GM19467 (cell line): ENCODE data around the gene ABHD1.

Source experiments
- ATAC-seq: cut with Tn5 transposase; IDR thresholded peaks from one replicate; pipeline ENCODE4 v1.9.1; 2021; ENCODE audit warnings: mild to moderate bottlenecking, moderate library complexity; ENCODE audit not compliant: unreplicated experiment

The ABHD1 gene

DNA sequence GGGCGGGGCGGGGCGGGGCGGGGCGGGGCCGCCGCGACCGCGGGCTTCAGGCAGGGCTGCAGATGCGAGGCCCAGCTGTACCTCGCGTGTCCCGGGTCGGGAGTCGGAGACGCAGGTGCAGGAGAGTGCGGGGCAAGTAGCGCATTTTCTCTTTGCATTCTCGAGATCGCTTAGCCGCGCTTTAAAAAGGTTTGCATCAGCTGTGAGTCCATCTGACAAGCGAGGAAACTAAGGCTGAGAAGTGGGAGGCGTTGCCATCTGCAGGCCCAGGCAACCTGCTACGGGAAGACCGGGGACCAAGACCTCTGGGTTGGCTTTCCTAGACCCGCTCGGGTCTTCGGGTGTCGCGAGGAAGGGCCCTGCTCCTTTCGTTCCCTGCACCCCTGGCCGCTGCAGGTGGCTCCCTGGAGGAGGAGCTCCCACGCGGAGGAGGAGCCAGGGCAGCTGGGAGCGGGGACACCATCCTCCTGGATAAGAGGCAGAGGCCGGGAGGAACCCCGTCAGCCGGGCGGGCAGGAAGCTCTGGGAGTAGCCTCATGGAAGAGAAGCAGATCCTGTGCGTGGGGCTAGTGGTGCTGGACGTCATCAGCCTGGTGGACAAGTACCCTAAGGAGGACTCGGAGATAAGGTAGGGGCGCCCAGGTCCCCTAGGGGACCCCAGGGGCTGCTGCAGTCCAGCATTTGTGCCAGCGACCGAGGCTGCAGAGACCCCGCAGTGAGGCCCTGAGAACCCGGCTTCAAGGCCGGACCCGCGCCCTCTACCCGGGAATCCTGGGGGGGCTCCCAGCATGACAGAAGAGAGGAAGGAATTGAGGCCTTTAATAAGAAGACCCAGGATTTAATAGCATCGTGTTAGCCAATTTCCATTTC is 36.7 kb upstream of the ABHD1 start, which contains the start of gene KHK:
TSS of gene KHK (plus strand) at position 49 of the 870 bp plus-strand sequence. CDS start at position 537, 488 bp downstream.
- no peak for ATAC-seq

DNA sequence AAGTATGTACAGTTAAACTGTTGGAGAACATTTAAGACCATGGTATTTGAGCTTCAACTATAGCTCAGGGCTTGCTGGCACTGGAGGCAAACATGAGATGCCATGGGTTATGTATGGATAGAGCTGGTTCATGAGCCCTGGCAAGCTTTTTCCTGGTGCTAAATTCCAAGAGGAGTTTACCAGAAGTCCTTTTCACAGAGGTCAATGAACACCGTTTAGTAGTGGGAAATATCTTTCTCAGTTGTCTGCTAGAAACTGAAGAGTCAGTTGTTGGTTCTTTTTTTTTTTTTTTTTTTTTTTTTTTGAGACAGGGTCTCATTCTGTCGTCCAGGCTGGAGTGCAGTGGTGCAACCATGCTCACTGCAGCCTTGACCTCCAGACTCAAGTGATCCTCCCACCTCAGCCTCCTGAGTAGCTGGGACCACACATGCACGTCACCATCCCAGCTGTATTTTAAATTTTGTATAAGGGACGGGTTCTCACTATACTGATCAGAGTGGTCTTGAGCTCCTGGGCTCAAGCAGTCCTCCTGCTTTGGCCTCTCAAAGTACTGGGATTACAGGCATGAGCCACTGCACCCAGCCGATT is 35.7 kb upstream of the ABHD1 start:
- no peak for ATAC-seq

DNA sequence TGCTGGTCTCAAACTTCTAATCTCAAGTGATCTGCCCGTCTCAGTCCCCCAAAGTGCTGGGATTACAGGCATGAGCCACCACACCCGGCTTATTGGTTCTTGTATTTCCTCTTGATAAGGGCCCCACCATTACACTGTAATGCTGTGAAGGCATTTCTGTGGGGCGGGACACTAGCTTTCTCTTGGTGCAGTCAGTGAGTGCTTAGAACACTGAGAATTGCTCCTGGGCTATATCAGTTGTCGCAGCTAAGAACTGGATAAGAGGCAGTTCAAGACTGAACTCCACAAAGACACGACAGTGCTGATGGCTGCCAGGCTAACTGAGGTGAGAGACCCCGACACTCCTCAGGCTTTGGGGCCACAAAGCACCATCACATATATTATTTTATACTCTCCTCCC is 35.0 kb upstream of the ABHD1 start:
- ATAC-seq = no peak

DNA sequence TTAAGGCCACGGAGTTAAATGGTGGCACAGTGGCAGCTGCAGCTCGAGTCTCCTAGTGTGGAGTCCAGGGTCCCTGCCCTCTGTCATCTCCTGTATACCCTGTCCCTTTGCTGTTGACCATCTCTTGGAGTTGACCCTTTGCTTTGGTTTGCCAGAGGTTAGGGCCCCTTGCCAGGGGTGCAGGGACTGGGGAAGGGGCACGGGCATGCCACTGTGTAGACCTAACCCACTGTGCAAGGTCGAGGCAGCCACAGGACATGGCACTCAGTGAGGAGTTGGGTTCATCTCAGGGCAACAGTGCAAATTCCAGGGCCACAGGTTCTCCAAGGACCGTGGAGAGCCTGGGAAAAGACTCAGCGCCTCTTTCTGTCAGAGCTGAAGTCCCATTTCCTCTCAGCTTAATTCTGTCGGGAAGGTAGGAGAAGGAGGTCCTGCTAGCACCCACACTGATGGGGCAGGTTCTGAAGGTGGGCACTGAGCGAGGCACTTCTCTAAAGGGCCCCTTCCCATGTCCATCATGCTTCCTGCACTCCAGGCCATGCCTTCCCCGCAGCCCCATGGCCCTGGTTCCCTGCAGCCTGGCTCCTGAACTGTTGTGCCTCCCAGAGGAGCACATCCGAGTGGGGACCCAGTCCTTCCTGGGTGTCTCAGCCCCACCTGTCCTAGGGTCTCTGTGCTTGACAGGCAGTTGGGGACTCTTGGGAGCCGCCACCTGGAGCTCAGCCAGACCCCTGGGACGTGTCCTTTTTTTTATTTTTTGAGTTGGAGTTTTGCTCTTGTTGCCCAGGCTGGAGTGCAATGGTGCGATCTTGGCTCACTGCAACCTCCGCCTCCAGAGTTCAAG is 34.3 kb upstream of the ABHD1 start:
- no peak for ATAC-seq

DNA sequence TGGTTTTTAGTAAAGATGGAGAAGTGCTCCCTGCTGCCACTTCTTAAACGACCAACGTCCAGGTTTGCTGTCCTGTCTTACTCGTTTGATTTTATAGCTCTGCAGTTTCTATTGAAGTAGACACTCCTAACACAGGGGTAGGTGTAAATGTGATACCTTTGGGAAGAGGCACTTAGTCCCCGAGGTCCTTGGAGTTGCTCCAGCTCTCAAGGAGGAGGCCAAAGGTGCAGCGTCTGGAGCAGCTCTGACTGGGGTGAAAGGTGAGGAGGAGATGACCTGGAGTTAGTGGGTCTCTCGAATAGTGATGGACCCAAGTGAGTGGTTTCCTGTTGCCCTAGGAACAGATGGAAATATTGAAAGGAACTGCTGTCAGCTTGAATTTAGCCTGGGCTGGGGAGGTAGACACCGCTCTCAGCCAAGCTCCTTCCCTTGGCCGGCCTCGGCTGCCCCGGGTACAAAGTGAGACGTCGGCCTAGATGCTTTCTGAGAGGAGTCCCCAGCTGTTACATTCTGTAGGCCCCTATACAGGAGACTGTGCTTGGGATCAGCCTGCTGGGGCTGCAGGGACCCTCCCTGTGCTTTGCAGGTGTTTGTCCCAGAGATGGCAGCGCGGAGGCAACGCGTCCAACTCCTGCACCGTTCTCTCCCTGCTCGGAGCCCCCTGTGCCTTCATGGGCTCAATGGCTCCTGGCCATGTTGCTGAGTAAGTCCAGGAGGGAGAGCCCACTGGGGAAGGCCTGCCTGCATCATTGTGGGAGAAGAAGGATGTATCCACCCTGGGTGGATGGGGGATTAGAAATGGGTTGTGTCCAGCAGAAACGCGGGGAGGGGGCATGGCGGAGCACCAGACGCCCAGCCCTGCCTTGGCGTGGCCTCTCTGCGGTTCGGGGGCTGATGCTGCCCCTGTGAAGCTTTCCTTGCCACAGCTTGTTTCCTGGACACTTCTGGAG is 31.6 kb upstream of the ABHD1 start:
- ATAC-seq = no peak

DNA sequence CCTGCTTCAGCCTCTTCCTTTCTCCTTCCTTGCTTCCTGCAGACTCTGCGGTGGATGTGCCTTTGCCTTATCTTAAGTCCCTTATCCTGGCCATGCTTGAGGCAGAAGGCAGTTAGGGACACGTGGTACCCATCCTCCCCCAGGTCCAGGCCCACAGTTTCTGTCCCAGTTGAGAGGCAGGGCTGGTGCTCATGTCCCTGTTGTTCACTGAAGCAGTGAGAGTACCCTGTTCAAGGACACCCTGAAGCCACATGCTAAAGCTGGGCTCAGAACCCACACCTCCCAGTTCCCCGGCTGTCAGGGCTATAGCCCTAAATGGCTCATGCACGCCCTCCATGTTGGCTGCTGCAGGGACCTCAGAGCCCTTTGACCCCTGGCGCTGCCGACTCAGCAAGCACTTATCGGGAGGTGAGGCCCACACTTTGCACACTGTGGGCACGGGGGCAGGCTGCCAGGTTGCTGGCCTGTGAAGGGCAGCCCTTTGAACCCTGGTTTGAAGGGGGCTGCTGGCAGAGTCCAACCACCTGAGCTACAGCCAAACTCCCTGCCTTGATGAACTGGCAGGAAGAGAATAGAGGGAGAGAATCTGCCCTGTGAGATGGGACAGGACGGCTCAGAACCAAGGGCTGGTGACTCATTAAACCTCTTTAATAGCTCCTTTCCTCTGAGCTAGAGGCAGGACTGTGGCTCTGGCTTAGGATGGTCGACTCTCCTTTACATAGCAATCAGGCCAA is 30.8 kb upstream of the ABHD1 start:
- no peak for ATAC-seq

DNA sequence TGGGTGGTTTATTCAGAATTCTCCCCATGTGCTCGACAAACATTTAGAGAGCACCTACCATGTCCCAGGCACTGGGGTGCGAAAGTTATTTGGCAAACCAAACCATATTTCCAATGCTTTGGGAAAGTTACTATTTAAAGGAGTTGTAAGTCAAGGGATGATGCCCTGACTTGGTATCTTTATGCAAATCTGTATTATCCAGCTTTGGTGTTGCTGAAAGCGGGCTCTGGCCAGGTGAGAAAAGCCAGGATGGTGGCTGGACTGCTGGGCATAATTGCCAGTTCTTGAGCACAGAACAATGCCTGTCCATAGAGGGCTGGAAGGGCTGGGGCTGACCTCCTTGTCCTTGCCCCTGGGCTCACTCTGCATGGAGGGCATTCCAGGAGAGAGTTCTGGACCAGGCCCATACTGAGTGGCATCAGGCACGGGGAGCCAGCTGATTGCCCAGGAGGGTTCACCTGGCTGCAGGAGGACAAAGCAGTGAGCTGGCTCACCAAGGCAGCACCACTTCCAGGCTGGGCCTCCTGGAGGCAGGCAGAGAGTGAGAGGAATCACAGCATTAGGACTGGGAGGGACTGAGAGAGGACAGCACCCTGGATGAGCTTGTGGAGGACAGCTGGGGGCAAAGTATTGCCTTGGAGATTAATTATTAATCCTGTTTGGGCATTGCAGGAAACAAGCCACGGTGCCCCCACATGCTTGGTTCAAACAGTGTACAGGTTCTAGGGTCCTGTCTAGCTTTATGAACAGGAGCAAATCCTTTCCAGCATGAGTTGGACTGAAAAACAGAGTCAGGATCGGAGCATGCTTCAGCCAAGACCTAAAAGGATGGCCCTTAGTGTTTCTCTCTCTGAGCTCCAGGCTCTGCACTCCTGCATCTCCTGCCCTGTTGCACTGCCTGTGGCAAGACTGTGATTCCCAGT is 29.9 kb upstream of the ABHD1 start:
- ATAC-seq = no peak

DNA sequence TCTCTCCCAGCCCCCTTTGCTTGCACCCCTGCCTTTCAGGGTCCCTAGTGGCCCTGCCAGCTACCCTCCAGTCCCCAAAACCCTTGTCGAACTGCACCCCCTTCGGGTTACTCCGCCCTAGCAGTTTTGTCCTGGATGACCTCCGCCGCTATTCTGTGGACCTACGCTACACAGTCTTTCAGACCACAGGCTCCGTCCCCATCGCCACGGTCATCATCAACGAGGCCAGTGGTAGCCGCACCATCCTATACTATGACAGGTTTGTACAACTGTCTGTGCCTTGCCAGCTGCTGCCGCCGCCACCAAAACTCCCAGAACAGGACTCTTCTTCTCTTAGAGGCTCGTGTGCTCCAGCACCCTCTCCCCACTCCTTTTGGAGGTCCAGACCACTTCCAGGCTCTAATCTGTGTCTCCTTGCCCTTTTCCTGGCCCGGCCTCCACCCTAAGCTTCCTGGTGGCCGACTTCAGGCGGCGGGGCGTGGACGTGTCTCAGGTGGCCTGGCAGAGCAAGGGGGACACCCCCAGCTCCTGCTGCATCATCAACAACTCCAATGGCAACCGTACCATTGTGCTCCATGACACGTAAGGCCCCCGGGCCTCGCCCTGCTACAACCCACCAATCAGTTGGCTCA is 29.1 kb upstream of the ABHD1 start:
- ATAC-seq = no peak

DNA sequence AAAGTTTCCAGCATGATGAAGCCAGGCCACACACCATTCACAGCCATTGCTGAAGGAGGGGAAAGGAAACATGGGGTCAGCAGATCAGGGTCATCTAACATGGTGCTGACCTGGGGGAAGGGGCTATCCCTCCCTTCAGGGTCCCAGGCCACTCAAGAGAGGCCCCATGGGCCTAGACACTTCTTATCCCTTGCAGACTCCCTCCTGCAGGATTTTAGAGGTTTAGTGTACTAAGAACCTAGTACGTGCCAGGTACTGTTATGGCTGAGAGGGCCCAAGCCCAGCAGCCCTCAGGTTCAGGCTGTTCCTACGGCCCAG is 28.2 kb upstream of the ABHD1 start:
- no peak for ATAC-seq

DNA sequence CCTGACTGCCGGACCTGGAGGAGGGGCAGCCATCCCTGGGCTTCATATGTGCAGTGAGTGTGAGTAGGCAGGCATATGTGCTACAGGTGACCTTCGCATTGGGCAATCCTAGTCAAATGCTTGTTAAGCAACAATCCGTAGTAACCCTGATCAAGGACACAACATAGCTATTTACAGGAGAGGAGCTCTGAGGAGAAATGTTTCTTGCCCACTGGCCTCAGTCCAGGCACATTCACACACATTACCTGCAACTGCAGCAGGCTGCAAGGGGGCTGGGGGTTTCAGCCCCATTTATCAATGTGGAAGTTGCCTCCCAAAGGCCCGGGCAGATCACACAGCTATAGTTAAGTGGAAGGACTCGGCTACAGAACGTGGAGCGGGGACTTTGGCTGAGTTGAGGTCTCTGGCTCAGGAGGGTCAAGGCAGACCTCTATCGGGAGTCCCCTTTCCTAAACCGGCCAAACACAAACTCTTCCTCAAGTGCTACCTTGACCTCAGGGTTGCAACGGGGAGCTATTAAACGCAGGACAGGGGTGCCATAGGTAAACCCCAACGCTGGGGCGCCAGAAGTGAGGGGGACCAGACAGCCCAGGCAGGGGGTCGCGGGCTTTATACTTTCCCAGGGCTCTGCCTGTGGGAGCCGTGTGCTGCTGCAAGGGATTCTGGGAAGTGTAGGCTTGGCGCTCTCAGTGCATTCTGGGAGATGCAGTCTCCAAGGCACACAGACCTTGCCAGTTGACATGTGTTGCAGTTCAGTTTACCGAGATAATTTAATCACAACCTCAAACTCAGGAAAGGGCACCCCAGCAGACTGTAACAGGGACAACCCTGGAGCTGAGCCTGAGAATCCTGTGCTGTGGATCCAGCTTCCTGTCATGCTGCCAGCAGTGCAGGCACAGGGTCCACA is 27.6 kb upstream of the ABHD1 start:
- ATAC-seq = no peak

DNA sequence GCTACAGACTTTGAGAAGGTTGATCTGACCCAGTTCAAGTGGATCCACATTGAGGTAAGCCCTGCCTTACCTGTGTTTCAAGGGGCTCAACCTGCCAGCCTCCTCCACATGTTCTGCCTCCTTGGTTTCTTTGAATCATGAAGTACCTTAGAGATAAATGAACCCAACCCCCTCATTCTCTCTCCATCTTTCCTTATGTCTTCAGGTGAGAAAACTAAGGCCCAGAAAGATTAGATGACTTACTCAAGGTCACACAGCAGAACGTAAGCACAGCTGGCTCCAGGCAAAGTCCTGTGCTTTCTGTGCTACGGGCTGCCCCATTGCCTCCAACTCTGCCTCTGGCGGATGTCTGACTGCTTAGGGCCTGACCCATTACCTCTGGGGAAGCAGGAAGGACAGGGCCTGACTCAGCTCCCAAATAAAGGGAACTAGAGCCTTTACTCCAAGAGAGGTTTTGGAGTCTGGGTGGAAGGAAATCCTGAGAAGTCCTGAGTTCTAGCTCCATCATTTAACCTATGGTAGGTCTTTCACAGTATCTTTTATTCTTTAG is 26.8 kb upstream of the ABHD1 start:
- ATAC-seq = no peak

DNA sequence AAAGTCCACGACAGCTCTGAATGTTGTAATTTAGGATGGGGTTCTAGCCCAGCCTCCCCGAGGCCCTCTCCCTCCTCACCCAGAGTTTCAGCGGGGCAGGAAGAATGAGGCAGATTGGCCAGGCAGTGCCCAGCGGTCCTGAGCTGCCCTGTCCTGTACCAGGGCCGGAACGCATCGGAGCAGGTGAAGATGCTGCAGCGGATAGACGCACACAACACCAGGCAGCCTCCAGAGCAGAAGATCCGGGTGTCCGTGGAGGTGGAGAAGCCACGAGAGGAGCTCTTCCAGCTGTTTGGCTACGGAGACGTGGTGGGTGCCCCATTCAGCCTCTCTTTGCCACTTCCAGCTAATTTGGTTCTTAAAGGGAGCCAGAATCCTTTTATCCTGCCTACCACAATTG is 26.3 kb upstream of the ABHD1 start:
- no peak for ATAC-seq

DNA sequence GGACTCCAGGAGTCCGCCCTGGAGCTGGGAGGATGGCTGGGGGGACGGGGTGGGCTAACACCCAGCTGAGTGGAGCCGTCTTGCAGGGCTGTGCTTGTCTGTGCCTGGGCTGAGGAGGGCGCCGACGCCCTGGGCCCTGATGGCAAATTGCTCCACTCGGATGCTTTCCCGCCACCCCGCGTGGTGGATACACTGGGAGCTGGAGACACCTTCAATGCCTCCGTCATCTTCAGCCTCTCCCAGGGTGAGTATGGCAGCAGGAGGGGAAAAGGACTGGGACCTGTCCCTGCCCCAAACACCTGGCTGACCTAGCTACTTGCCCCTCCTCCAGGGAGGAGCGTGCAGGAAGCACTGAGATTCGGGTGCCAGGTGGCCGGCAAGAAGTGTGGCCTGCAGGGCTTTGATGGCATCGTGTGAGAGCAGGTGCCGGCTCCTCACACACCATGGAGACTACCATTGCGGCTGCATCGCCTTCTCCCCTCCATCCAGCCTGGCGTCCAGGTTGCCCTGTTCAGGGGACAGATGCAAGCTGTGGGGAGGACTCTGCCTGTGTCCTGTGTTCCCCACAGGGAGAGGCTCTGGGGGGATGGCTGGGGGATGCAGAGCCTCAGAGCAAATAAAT is 24.2 kb upstream of the ABHD1 start:
- no peak for ATAC-seq

DNA sequence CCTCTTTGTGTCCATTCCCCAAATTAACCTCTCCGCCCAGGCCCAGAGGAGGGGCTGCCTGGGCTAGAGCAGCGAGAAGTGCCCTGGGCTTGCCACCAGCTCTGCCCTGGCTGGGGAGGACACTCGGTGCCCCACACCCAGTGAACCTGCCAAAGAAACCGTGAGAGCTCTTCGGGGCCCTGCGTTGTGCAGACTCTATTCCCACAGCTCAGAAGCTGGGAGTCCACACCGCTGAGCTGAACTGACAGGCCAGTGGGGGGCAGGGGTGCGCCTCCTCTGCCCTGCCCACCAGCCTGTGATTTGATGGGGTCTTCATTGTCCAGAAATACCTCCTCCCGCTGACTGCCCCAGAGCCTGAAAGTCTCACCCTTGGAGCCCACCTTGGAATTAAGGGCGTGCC is 23.6 kb upstream of the ABHD1 start:
- ATAC-seq = no peak

DNA sequence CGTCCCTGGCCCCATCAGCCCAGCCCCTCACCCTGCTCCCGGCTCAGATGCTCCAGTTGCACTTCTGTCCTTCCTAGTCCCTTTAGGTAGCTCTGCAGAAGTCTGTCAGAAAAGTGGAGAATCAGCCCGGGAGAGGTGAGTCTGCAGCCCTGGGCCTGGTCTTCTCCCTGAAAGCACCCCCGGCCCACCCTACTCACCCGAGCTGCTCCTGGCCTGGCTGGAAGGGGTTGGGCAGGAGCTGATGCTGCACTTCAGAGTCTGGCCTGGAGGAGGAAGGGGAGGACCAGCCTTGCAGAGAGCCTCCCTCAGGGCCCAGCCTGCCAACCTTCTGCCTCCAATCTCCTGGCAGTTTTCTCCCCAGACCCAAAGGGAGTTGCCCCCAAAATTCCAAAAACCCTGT is 21.3 kb upstream of the ABHD1 start:
- no peak for ATAC-seq

DNA sequence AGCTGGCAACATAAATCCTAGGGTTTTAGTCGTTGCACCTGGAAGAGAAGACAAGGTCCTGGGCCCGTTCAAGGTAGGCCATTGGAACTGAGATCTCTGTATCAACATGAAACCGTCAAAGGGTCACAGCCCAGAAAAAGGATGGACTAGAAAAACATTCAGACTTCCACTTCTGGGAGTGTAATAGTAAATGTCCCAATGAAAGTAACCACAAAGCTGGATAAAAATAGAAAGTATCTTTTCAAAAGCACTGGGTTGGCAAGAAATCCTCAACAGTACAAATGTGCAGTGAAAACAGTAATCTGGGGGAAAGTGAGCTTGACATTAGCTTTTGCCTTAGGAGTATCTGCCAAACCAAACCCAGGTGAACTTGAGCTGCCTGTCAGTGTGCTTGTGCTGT is 17.6 kb upstream of the ABHD1 start:
- no peak for ATAC-seq

DNA sequence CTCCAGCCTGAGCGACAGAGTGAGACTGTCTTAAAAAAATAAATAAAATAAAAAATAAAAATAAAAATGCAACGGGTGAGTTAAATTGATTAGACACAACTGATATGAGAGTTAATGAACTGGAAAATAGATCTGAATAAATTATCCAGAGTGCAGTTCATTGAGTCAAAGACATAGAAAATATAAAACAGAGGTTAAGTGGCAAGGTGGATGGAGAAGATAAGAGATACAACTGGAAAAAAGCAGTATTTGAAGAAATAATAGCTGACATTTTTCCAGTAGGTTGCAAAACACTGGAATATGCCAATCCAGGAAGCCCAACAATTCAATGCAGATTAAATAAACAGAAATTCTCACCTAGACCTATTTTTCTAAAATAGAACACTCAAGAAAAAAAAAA is 15.4 kb upstream of the ABHD1 start:
- ATAC-seq = no peak
